Upper lobe of left lung (tissue), 6 donors: ENCODE results near the gene SAV1. TPM values are rescaled to one million over a fixed set of nuclear protein-coding genes. Genes with fewer than 3 reads are reported as not detected.

Experiments
- ATAC-seq, 2 donors: fragments of 200-7000 bp; cut with Tn5 transposase; one replicate each; pipeline ENCODE4 v1.9.1; 2022; ENCODE audit warnings: mild to moderate bottlenecking in 2 of 2, moderate library complexity in 2 of 2; ENCODE audit not compliant: low FRiP score in 2 of 2
- DNase-seq, 2 donors: peaks; one replicate each; pipeline ENCODE4 v3.0.0-alpha.2; 2019 to 2020
- H3K27ac ChIP-seq, 4 donors: fragments of 200-600 bp; sonication (generic); one replicate each; pipeline ENCODE4 v1.5.1; 2016 to 2019
- H3K27me3 ChIP-seq, 4 donors: fragments of 200-600 bp; sonication (generic); one replicate each; pipeline ENCODE4 v1.5.1; 2017 to 2019
- H3K36me3 ChIP-seq, 4 donors: fragments of 200-600 bp; sonication (generic); one replicate each; pipeline ENCODE4 v1.5.1; 2016 to 2019
- H3K4me1 ChIP-seq, 4 donors: fragments of 200-600 bp; sonication (generic); one replicate each; pipeline ENCODE4 v1.5.1; 2018 to 2019
- H3K4me3 ChIP-seq, 4 donors: fragments of 200-600 bp; sonication (generic); one replicate each; pipeline ENCODE4 v1.5.1; 2017 to 2019; ENCODE audit warnings: mild to moderate bottlenecking in 2 of 4, moderate library complexity in 1 of 4
- H3K9me3 ChIP-seq, 4 donors: fragments of 200-600 bp; sonication (generic); one replicate each; pipeline ENCODE4 v1.5.1; 2018 to 2019
- CTCF ChIP-seq, 6 experiments: fragments of 450-650 bp in 4 of 6; fragments of 200-600 bp in 2 of 6; sonication (generic) in 2 of 6; IDR thresholded peaks; one replicate each; pipeline ENCODE4 v1.5.1; 2016 to 2019; ENCODE audit warnings: antibody characterized with exemption in 6 of 6
- EP300 ChIP-seq, 4 donors: sonication (generic); formaldehyde crosslinking; IDR thresholded peaks; one replicate each; pipeline ENCODE4 v1.5.1; 2017; ENCODE audit warnings: antibody characterized with exemption in 4 of 4, control low read depth in 2 of 4
- POLR2A ChIP-seq, 4 donors: fragments of 450-650 bp; IDR thresholded peaks; one replicate each; pipeline ENCODE4 v1.5.1; 2016 to 2017; ENCODE audit warnings: antibody characterized with exemption in 4 of 4, mild to moderate bottlenecking in 2 of 4
- POLR2AphosphoS5 ChIP-seq, 2 donors: sonication (generic); formaldehyde crosslinking; IDR thresholded peaks; one replicate each; pipeline ENCODE4 v1.5.1; 2017; ENCODE audit warnings: antibody characterized with exemption in 2 of 2
- WGBS, 2 donors: methylation state at CpG; one replicate each; pipeline ENCODE4 v1.1.5; 2017 to 2018; 5-methylcytosine and 5-hydroxymethylcytosine counted together
- total RNA-seq, 6 donors: library from RNA; depleted of rRNA in 4 of 6; stranded (reverse); fragments of >200 nt in 4 of 6; gene quantifications; one replicate each; pipeline versions ENCODE4 v1.1.0 to v1.2.1, GENCODE V29; 2016 to 2021
- donor health status: DM: no; HTN: no; CAD: no; lungs with moderate emphysema.
- donor health status: DM: no; HTN: yes; CAD: no; lungs with severe emphysema.

Gene SAV1
- total RNA-seq, 6 donors from 2014 or later = 29.3 to 63.9 (median 34.3) TPM

- Histone ChIP-seq H3K27me3 (no peaks in the 10 kb centered on the region), H3K9me3 (no peaks in the 10 kb centered on the region), H3K4me3 (no peak overlapping the region), H3K4me1 (no peaks in the 10 kb centered on the region), H3K27ac (no peak overlapping the region), H3K36me3 (peaks cover 0 to 22% (median 0%) of the 10 kb centered on the region in 4 donors)
- TF ChIP-seq POLR2A (IDR thresholded peaks at IDR 0.05) (no peak), CTCF (IDR thresholded peaks at IDR 0.05) (no peak), POLR2AphosphoS5 (IDR thresholded peaks at IDR 0.05) (no peak), EP300 (IDR thresholded peaks at IDR 0.05) (no peak)
- DNase-seq (no peak), ATAC-seq (no peak)
- WGBS, 2 donors = 89 to 96% methylated on average over 1 of the region's 1 CpG
Measured at GRCh38 chr14:50624447-50624846, 43.7 kb downstream of the SAV1 start.

- Histone ChIP-seq H3K36me3 (peaks cover 0 to 12% (median 0%) of the 10 kb centered on the region in 4 donors), H3K27me3 (no peaks in the 10 kb centered on the region), H3K9me3 (no peaks in the 10 kb centered on the region), H3K4me3 (no peak overlapping the region), H3K27ac (no peak overlapping the region), H3K4me1 (no peaks in the 10 kb centered on the region)
- DNase-seq = no peak
- ATAC-seq = no peak
- WGBS, 2 donors = 86 to 100% methylated on average over 1 of the region's 1 CpG
- TF ChIP-seq EP300 (IDR thresholded peaks at IDR 0.05) (no peak), POLR2A (IDR thresholded peaks at IDR 0.05) (no peak), CTCF (IDR thresholded peaks at IDR 0.05) (no peak), POLR2AphosphoS5 (IDR thresholded peaks at IDR 0.05) (no peak)
Measured at GRCh38 chr14:50622978-50623377, 45.1 kb downstream of the SAV1 start.

GRCh38 chr14:50620341-50620740 lies 47.8 kb downstream of the SAV1 start:
- H3K27me3 ChIP-seq = no peaks in the 10 kb centered on the region
- DNase-seq (no peak), ATAC-seq (no peak)
- H3K9me3 ChIP-seq = no peaks in the 10 kb centered on the region
- H3K4me1 ChIP-seq = no peaks in the 10 kb centered on the region
- no peak overlapping the region for H3K4me3 ChIP-seq
- no peak overlapping the region for H3K27ac ChIP-seq
- peaks cover 0 to 7% (median 0%) of the 10 kb centered on the region in 4 donors for H3K36me3 ChIP-seq
- TF ChIP-seq POLR2AphosphoS5 (IDR thresholded peaks at IDR 0.05) (no peak), EP300 (IDR thresholded peaks at IDR 0.05) (no peak), CTCF (IDR thresholded peaks at IDR 0.05) (no peak), POLR2A (IDR thresholded peaks at IDR 0.05) (no peak)
- 67 to 78% methylated on average over 4 of the region's 4 CpGs for WGBS, 2 donors

GRCh38 chr14:50619569-50620141 lies 48.5 kb downstream of the SAV1 start:
- DNase-seq (no peak), ATAC-seq (peak in 1 of 2 donors; percentile 59)
- Histone ChIP-seq H3K27me3 (no peaks in the 10 kb centered on the region), H3K9me3 (no peaks in the 10 kb centered on the region), H3K4me1 (no peaks in the 10 kb centered on the region), H3K4me3 (no peak overlapping the region), H3K27ac (no peak overlapping the region), H3K36me3 (peaks cover 0 to 7% (median 0%) of the 10 kb centered on the region in 4 donors)
- WGBS, 2 donors = 87 to 90% methylated on average over 5 of the region's 5 CpGs
- TF ChIP-seq CTCF (IDR thresholded peaks at IDR 0.05) (peak in 5 of 6 experiments; percentile 33 to 57 (median 50)), EP300 (IDR thresholded peaks at IDR 0.05) (no peak)

- Histone ChIP-seq H3K36me3 (peaks cover 0 to 4% (median 0%) of the 10 kb centered on the region in 4 donors), H3K27ac (no peak overlapping the region), H3K4me3 (no peak overlapping the region), H3K27me3 (no peaks in the 10 kb centered on the region), H3K4me1 (no peaks in the 10 kb centered on the region), H3K9me3 (no peaks in the 10 kb centered on the region)
- TF ChIP-seq EP300 (IDR thresholded peaks at IDR 0.05) (no peak), POLR2AphosphoS5 (IDR thresholded peaks at IDR 0.05) (no peak), POLR2A (IDR thresholded peaks at IDR 0.05) (no peak), CTCF (IDR thresholded peaks at IDR 0.05) (no peak)
- DNase-seq = no peak
- WGBS, 2 donors = 93 to 98% methylated on average over 2 of the region's 2 CpGs
- no peak for ATAC-seq
Measured at GRCh38 chr14:50616275-50616674, 51.8 kb downstream of the SAV1 start.
